Activated B cell treated with CpG ODN at 0.5 μM for 24 hours (primary cell): ENCODE data around the gene MARCHF6. TPM values are rescaled to one million over a fixed set of nuclear protein-coding genes. Genes with fewer than 3 reads are reported as not detected.

Source experiments
- ATAC-seq: fragments of 200-7000 bp; cut with Tn5 transposase; one replicate; pipeline ENCODE4 v1.10.0; 2021; ENCODE audit warnings: low read depth, mild to moderate bottlenecking, moderate library complexity
- CTCF ChIA-PET: fragments of 350-600 bp; sonication (Branson Sonifier 250); formaldehyde crosslinking; loops from one replicate; lab custom pipeline; 2021; ENCODE audit warnings: antibody characterized with exemption; lab: Charles Lee
- POLR2A ChIA-PET: fragments of 350-600 bp; sonication (Branson Sonifier 250); formaldehyde crosslinking; loops from one replicate; lab custom pipeline; 2021; ENCODE audit warnings: antibody characterized with exemption; lab: Charles Lee
- DNase-seq: peaks from one replicate; pipeline ENCODE4 v3.0.0; 2022
- H3K27ac Mint-ChIP-seq: one replicate; pipeline ENCODE4 v1.8.0; 2020; ENCODE audit warnings: mixed read lengths
- H3K27me3 Mint-ChIP-seq: one replicate; pipeline ENCODE4 v1.8.0; 2021; ENCODE audit warnings: mixed read lengths
- H3K36me3 Mint-ChIP-seq: one replicate; pipeline ENCODE4 v1.8.0; 2021; ENCODE audit warnings: low read depth, mixed read lengths
- H3K4me1 Mint-ChIP-seq: one replicate; pipeline ENCODE4 v1.8.0; 2021; ENCODE audit warnings: mixed read lengths
- H3K4me3 Mint-ChIP-seq: one replicate; pipeline ENCODE4 v1.8.0; 2020; ENCODE audit warnings: mild to moderate bottlenecking, mixed read lengths
- H3K9me3 Mint-ChIP-seq: one replicate; pipeline ENCODE4 v1.8.0; 2020; ENCODE audit warnings: mixed read lengths
- intact Hi-C: fragments of 100-400 bp; cut with micrococcal nuclease; formaldehyde crosslinking; loops from one replicate; pipeline ENCODE4 v1.15.1; 2024
- total RNA-seq: library from RNA; stranded (reverse); gene quantifications from 2 replicates; pipeline ENCODE4 v1.2.3, GENCODE V29; 2022
- TF ChIP-seq, protein P1 (sequence below): fragments of 200-600 bp; IDR thresholded peaks from one replicate; pipeline ENCODE4 v1.8.0; 2022; ENCODE audit warnings: antibody characterized with exemption, mild to moderate bottlenecking

Gene MARCHF6
- total RNA-seq, 1 donor from 2014 or later, result 124 TPM

- CTCF ChIA-PET, result no interaction called here
- H3K9me3 Mint-ChIP-seq, result no peaks in the 10 kb centered on the region
- POLR2A ChIA-PET, result no interaction called here
Measured at GRCh38 chr5:10319202-10319851, 34.2 kb upstream of the MARCHF6 start.

DNA sequence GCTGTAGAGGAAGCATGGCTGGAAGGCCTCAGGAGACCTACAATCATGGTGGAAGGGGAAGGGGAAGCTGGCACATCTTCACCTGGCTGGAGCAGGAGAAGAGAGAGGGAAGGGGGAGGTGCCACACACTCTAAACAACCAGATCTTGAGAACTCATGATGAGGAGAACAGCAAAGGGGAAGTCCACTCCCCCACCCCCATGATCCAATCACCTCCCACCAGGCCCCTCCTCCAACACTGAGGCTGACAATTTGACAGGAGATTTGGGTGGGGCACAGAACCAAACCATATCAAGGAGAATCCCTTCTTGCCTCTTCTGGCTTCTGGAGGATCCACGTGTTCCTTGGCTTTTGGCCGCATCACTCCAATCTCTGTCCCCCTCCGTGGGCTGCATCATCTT is 32.7 kb upstream of the MARCHF6 start:
- Mint-ChIP-seq H3K4me1 (no peaks in the 10 kb centered on the region), H3K27me3 (no peaks in the 10 kb centered on the region), H3K9me3 (no peaks in the 10 kb centered on the region), H3K36me3 (no peaks in the 10 kb centered on the region), H3K4me3 (no peak overlapping the region), H3K27ac (no peak overlapping the region)
- intact Hi-C loops, result no loop called here
- TF ChIP-seq, protein P1, sequence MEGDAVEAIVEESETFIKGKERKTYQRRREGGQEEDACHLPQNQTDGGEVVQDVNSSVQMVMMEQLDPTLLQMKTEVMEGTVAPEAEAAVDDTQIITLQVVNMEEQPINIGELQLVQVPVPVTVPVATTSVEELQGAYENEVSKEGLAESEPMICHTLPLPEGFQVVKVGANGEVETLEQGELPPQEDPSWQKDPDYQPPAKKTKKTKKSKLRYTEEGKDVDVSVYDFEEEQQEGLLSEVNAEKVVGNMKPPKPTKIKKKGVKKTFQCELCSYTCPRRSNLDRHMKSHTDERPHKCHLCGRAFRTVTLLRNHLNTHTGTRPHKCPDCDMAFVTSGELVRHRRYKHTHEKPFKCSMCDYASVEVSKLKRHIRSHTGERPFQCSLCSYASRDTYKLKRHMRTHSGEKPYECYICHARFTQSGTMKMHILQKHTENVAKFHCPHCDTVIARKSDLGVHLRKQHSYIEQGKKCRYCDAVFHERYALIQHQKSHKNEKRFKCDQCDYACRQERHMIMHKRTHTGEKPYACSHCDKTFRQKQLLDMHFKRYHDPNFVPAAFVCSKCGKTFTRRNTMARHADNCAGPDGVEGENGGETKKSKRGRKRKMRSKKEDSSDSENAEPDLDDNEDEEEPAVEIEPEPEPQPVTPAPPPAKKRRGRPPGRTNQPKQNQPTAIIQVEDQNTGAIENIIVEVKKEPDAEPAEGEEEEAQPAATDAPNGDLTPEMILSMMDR, result no peak
- ATAC-seq (no peak), DNase-seq (no peak)
- ChIA-PET POLR2A (no interaction called here), CTCF (no interaction called here)

More at GRCh38 chr5:10319202-10319851, 34.2 kb upstream of the MARCHF6 start:
- H3K4me3 Mint-ChIP-seq, result no peak overlapping the region
- no peaks in the 10 kb centered on the region for H3K4me1 Mint-ChIP-seq
- no peak overlapping the region for H3K27ac Mint-ChIP-seq
- DNase-seq, result no peak
- intact Hi-C loops, result no loop called here
- H3K27me3 Mint-ChIP-seq, result no peaks in the 10 kb centered on the region
- TF ChIP-seq, protein P1, result no peak
- no peak for ATAC-seq
- no peaks in the 10 kb centered on the region for H3K36me3 Mint-ChIP-seq

GRCh38 chr5:10321882-10322281 is 31.6 kb upstream of the MARCHF6 start:
- H3K9me3 Mint-ChIP-seq, result no peaks in the 10 kb centered on the region
- no peaks in the 10 kb centered on the region for H3K4me1 Mint-ChIP-seq
- no peaks in the 10 kb centered on the region for H3K36me3 Mint-ChIP-seq
- intact Hi-C loops, result no loop called here
- no peak overlapping the region for H3K27ac Mint-ChIP-seq
- TF ChIP-seq, protein P1, result no peak
- ChIA-PET POLR2A (no interaction called here), CTCF (no interaction called here)
- H3K4me3 Mint-ChIP-seq, result no peak overlapping the region
- H3K27me3 Mint-ChIP-seq, result no peaks in the 10 kb centered on the region
- ATAC-seq (no peak), DNase-seq (no peak)

- Mint-ChIP-seq H3K4me1 (no peaks in the 10 kb centered on the region), H3K27ac (no peak overlapping the region), H3K36me3 (no peaks in the 10 kb centered on the region), H3K4me3 (no peak overlapping the region), H3K27me3 (peaks cover 2% of the 10 kb centered on the region), H3K9me3 (no peaks in the 10 kb centered on the region)
- TF ChIP-seq, protein P1, result no peak
- DNase-seq (no peak), ATAC-seq (no peak)
- ChIA-PET CTCF (no interaction called here), POLR2A (no interaction called here)
- intact Hi-C loops, result no loop called here
Measured at GRCh38 chr5:10323588-10324488, 29.7 kb upstream of the MARCHF6 start.
